GM12878 (cell line): Measurements from ENCODE around the gene TDRD9. TPM values are rescaled to one million over a fixed set of nuclear protein-coding genes. Genes with fewer than 3 reads are reported as not detected.

Source experiments
- ATAC-seq: fragments of 200-7000 bp; cut with Tn5 transposase; 3 replicates; pipeline ENCODE4 v1.9.1; 2020; ENCODE audit warnings: mild to moderate bottlenecking, moderate library complexity
- BruUV-seq: library from RNA; stranded (reverse); fragments of 400-500 nt; replicated peaks from 2 replicates; lab custom pipeline; 2021; lab: Mats Ljungman, UMichigan
- CTCF ChIA-PET: fragments of 300-600 bp; sonication (Branson Sonifier 250); formaldehyde crosslinking; extraction: SDS; loops from one replicate; lab custom pipeline; 2021; ENCODE audit warnings: inconsistent platforms; lab: Yijun Ruan, JAX
- POLR2A ChIA-PET: fragments of 350-600 bp; formaldehyde crosslinking; extraction: SDS; loops from one replicate; lab custom pipeline; 2021; ENCODE audit warnings: inconsistent platforms; lab: Charles Lee
- RAD21 ChIA-PET: fragments of 300-600 bp; sonication (Branson Sonifier 250); formaldehyde crosslinking; loops from one replicate; lab custom pipeline; 2023; ENCODE audit warnings: antibody characterized with exemption; ENCODE audit not compliant: unreplicated experiment; lab: Charles Lee
- SMC1A ChIA-PET: fragments of 300-600 bp; sonication (Branson Sonifier 250); formaldehyde crosslinking; loops from one replicate; lab custom pipeline; 2023; ENCODE audit not compliant: unreplicated experiment, uncharacterized antibody; lab: Charles Lee
- DNase-seq: peaks from one replicate; pipeline ENCODE4 v3.0.0-alpha.2; 2011; ENCODE audit warnings: low read depth, low spot score
- FAIRE-seq: peaks from 3 replicates; lab custom pipeline; 2011; peaks lifted over from hg19 to GRCh38; lab: Jason Lieb, UNC
- H2AFZ ChIP-seq: 2 replicates; pipeline ENCODE4 v1.6.0; 2011; ENCODE audit warnings: low read depth, low read length, control low read depth; ENCODE audit not compliant: control insufficient read depth
- H3K27ac ChIP-seq: 2 replicates; pipeline ENCODE4 v1.5.1; 2011; ENCODE audit warnings: control low read depth; ENCODE audit not compliant: control insufficient read depth, insufficient read depth
- H3K27me3 ChIP-seq, 2 experiments: replicated peaks in 1 of 2; 2 replicates each; pipeline versions ENCODE4 v1.6.0 to v1.6.1; 2011; ENCODE audit warnings: low read length in 1 of 2; ENCODE audit not compliant: control insufficient read depth in 2 of 2, insufficient read depth in 2 of 2
- H3K36me3 ChIP-seq, 2 experiments: 2 replicates each; pipeline ENCODE4 v1.5.1; 2011; ENCODE audit warnings: low read length in 1 of 2; ENCODE audit not compliant: control insufficient read depth in 2 of 2, insufficient read depth in 2 of 2
- H3K4me1 ChIP-seq: 2 replicates; pipeline ENCODE4 v1.6.1; 2011; ENCODE audit warnings: mild to moderate bottlenecking, low read length, moderate library complexity, mixed read lengths; ENCODE audit not compliant: control insufficient read depth, insufficient read depth
- H3K4me2 ChIP-seq: 2 replicates; pipeline ENCODE4 v1.6.0; 2011; ENCODE audit warnings: control low read depth; ENCODE audit not compliant: control insufficient read depth, insufficient read depth
- H3K4me3 ChIP-seq: fragments of 200-600 bp; sonication (generic); 2 replicates; pipeline ENCODE4 v1.5.1; 2016
- H3K79me2 ChIP-seq: 2 replicates; pipeline ENCODE4 v1.6.0; 2011; ENCODE audit warnings: low read length; ENCODE audit not compliant: control insufficient read depth, insufficient read depth
- H3K9ac ChIP-seq: 2 replicates; pipeline ENCODE4 v1.8.0; 2011; ENCODE audit warnings: low read length, control low read depth, mixed read lengths; ENCODE audit not compliant: control insufficient read depth, insufficient read depth
- H3K9me3 ChIP-seq: replicated peaks from 3 replicates; pipeline ENCODE4 v1.5.1; 2011; ENCODE audit warnings: mild to moderate bottlenecking, low read length; ENCODE audit not compliant: control insufficient read depth, insufficient read depth
- H4K20me1 ChIP-seq: 2 replicates; pipeline ENCODE4 v1.6.0; 2011; ENCODE audit not compliant: control insufficient read depth, insufficient read depth
- BCL3 ChIP-seq: IDR thresholded peaks from 2 replicates; pipeline ENCODE4 v1.6.1; 2011; ENCODE audit warnings: borderline replicate concordance, low read depth, mild to moderate bottlenecking, moderate library complexity, low read length; ENCODE audit not compliant: insufficient read depth, poor library complexity, severe bottlenecking
- BCLAF1 ChIP-seq: fragments of 450-650 bp; IDR thresholded peaks from 2 replicates; pipeline ENCODE4 v1.6.1; 2017; ENCODE audit warnings: antibody characterized with exemption, mild to moderate bottlenecking, moderate library complexity
- CHD2 ChIP-seq: IDR thresholded peaks from 2 replicates; pipeline ENCODE4 v1.6.1; 2011; ENCODE audit warnings: low read depth, low read length, improper control_type of control experiment, borderline replicate concordance
- IKZF2 ChIP-seq, 2 experiments: fragments of 450-650 bp; IDR thresholded peaks; 2 replicates each; pipeline ENCODE4 v1.6.1; 2017; ENCODE audit warnings: mild to moderate bottlenecking in 2 of 2, moderate library complexity in 2 of 2
- MEF2B ChIP-seq: fragments of 450-650 bp; IDR thresholded peaks from 2 replicates; pipeline ENCODE4 v1.6.1; 2018; ENCODE audit warnings: mild to moderate bottlenecking, moderate library complexity; ENCODE audit not compliant: partially characterized antibody, poor library complexity, severe bottlenecking
- MTA3 ChIP-seq: IDR thresholded peaks from 2 replicates; pipeline ENCODE4 v1.6.1; 2012; ENCODE audit warnings: low read length, inconsistent platforms, borderline replicate concordance
- MYB ChIP-seq: fragments of 150-350 bp; IDR thresholded peaks from 2 replicates; pipeline ENCODE4 v1.6.1; 2014; ENCODE audit warnings: mild to moderate bottlenecking, low read depth, low read length, borderline replicate concordance
- NFXL1 ChIP-seq: fragments of 450-650 bp; IDR thresholded peaks from 2 replicates; pipeline ENCODE4 v1.6.1; 2017; ENCODE audit warnings: antibody characterized with exemption, mild to moderate bottlenecking, borderline replicate concordance
- PKNOX1 ChIP-seq: fragments of 450-650 bp; IDR thresholded peaks from 2 replicates; pipeline ENCODE4 v1.6.1; 2016; ENCODE audit warnings: mild to moderate bottlenecking
- POLR2AphosphoS2 ChIP-seq: IDR thresholded peaks from 2 replicates; pipeline ENCODE4 v1.6.1; 2011; ENCODE audit warnings: low read depth, mild to moderate bottlenecking, low read length, improper control_type of control experiment, moderate library complexity
- RUNX3 ChIP-seq: IDR thresholded peaks from 2 replicates; pipeline ENCODE4 v1.6.1; 2012; ENCODE audit warnings: low read length, inconsistent platforms
- SIX5 ChIP-seq: IDR thresholded peaks from 2 replicates; pipeline ENCODE4 v1.6.1; 2011; ENCODE audit warnings: mild to moderate bottlenecking, low read depth, low read length, moderate library complexity; ENCODE audit not compliant: severe bottlenecking
- STAT1 ChIP-seq: fragments of 450-650 bp; conservative IDR thresholded peaks from 2 replicates; pipeline ENCODE4 v1.6.1; 2014; ENCODE audit warnings: antibody characterized with exemption, mild to moderate bottlenecking
- USF1 ChIP-seq: IDR thresholded peaks from 2 replicates; pipeline ENCODE4 v1.6.1; 2011; ENCODE audit warnings: borderline replicate concordance, low read depth, mild to moderate bottlenecking, moderate library complexity, mixed read lengths, low read length; ENCODE audit not compliant: insufficient read depth; ENCODE audit errors: extremely low read length
- WRNIP1 ChIP-seq: IDR thresholded peaks from 2 replicates; pipeline ENCODE4 v1.6.1; 2011; ENCODE audit warnings: low read depth, low read length, improper control_type of control experiment, borderline replicate concordance
- WGBS: methylation state at CpG from one replicate; pipeline ENCODE4 v1.1.6; 2016; ENCODE audit warnings: low lambda C conversion rate; ENCODE audit not compliant: insufficient replicate concordance, insufficient coverage; ENCODE audit errors: missing lambda C conversion rate; 5-methylcytosine and 5-hydroxymethylcytosine counted together
- in situ Hi-C: fragments of 300-500 bp; cut with MboI; formaldehyde crosslinking; loops from 9 replicates; pipeline ENCODE4 v1.14.3; 2018; ENCODE audit warnings: mixed read lengths
- intact Hi-C: fragments of 100-400 bp; cut with micrococcal nuclease; formaldehyde crosslinking; loops from one replicate; pipeline ENCODE4 v1.14.2; 2022; ENCODE audit not compliant: unreplicated experiment
- polyA plus RNA-seq, 11 experiments: library from polyadenylated mRNA; depleted of rRNA in 4 of 11; unstranded in 6 of 11; stranded (reverse) in 5 of 11; fragments of >200 nt; fragmentation: Nextera tagmentation in 4 of 11; fragmentation: Illumina TruSeq in 1 of 11; extraction: Ambion mirVana in 4 of 11; extraction: Trizol in 1 of 11; gene quantifications; 1 replicate in 1 of 11; 2 replicates in 10 of 11; pipeline versions ENCODE4 v1.2.1 to v1.2.3, GENCODE V29; 2011 to 2016; ENCODE audit warnings: inconsistent platforms in 2 of 11, missing spikeins in 2 of 11, low read depth in 1 of 11
- total RNA-seq, 4 experiments: library from RNA; depleted of rRNA in 3 of 4; stranded (reverse); fragments of >200 nt in 3 of 4; fragmentation: Illumina TruSeq in 1 of 4; extraction: Trizol in 1 of 4; gene quantifications; 2 replicates each; pipeline versions ENCODE4 v1.2.1 to v1.2.3, GENCODE V29; 2013 to 2021

TDRD9 gene
- total and polyA plus RNA-seq, 10 of the 15 experiments (the other 5 are each of a cell fraction or from before 2014, with no cell fraction given) = 0.12 TPM; not detected in 9

- TF ChIP-seq NFXL1 (no peak), POLR2AphosphoS2 (no peak), BCLAF1 (no peak), USF1 (no peak), MTA3 (no peak)
These were observed at the start of gene TDRD9 (continued) for GRCh38 chr14:103928011-103928890.

GRCh38 chr14:103879118-103879569, 49.1 kb upstream of the TDRD9 start:
- Histone ChIP-seq H3K79me2 (no peaks in the 10 kb centered on the region), H3K27me3 (peaks cover 0 to 3% of the 10 kb centered on the region in 2 experiments; a peak in 1 of 4 replicates), H3K9me3 (no peaks in the 10 kb centered on the region), H2AFZ (no peak overlapping the region), H3K4me3 (no peak overlapping the region), H4K20me1 (no peaks in the 10 kb centered on the region), H3K27ac (no peak overlapping the region), H3K4me1 (no peaks in the 10 kb centered on the region; the same call in 1 of the 2 replicates), H3K4me2 (no peak overlapping the region), H3K36me3 (no peaks in the 10 kb centered on the region), H3K9ac (no peak overlapping the region)
- intact Hi-C loops (no loop called here), in situ Hi-C loops (no loop called here)
- no TSS peak for BruUV-seq
- RAD21 ChIA-PET = no interaction called here
- ATAC-seq = no peak
- WGBS = 78% methylated on average over 16 of the region's 16 CpGs
- DNase-seq = no peak
- CTCF ChIA-PET = interaction anchor here (1.5 kb wide), 1 partner anchor 21 kb away, joined by 4 read pairs; no protein-coding TSS in a partner anchor
- FAIRE-seq = no peak
- POLR2A ChIA-PET = no interaction called here
- SMC1A ChIA-PET = no interaction called here
- TF ChIP-seq SIX5 (no peak), POLR2AphosphoS2 (no peak), BCL3 (no peak), PKNOX1 (no peak), WRNIP1 (no peak), MYB (no peak), MEF2B (no peak), IKZF2 (IDR thresholded peaks at IDR 0.05) (no peak), CHD2 (no peak), RUNX3 (no peak), STAT1 (no peak)
